ENCODE results near the gene LRRC46. TPM values are rescaled to one million over a fixed set of nuclear protein-coding genes. Genes with fewer than 3 reads are reported as not detected.

LRRC46 gene
- total and polyA plus RNA-seq, 2 of the 4 experiments (the other 2 are of a cell fraction), result 0.77 TPM; not detected in 1

DNA sequence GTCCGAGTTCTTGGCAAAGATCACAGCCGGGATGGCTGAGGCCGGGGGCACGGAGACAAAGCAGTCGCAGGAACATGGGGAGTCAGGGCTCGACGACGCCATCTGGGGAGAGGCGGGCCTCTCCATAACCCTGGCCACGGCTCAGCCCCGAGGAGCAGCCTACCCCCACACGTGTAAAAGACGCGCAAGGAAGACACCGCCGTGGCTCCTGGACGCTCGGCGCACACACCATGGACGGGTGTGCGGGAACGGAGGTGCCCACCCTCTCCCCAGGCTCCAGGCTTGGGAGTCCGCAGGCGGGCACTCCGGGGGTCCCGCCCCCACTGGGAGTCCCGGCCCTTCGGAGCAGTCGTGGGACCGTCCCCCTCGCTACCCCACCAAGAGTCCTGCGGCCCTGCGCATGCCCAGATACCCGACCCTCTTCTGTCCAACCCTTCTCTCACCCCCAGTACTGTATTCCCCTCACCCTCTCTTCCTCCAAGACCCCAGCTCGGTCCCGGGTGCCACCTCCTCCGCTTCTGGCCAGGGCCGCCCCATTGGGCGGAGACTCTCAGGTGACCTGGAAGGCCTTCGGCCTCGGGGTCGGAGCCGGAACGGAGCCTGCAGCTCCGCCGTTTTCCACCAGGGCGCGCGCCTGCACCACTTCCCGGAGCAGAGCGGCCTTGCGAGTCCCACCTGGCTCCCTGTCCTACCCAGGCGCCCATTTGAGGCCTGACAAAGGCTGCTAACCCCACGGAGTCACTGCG lies 9.4 kb downstream of the LRRC46 start, which contains the start of gene SCRN2:
SCRN2 (minus strand) TSS at position 532 of the 746 bp plus-strand sequence; CDS start at position 102, 430 bp downstream.
- peak within 1 kb of the TSS; percentile 61 to 94 for H4K8ac ChIP-seq (ENCODE audit: low read depth in 2 of 2, low read length in 2 of 2)

More for the DNA sequence above, 9.4 kb downstream of the LRRC46 start, which contains the start of gene SCRN2:
- peak within 1 kb of the TSS; percentile 72; the same call in 1 of the 2 replicates for H3K23ac ChIP-seq (ENCODE audit: low read depth, low read length)
- ATAC-seq (ENCODE audit: low read depth) (peak; percentile 95), DNase-seq (peak; percentile 68)
- H3K9ac ChIP-seq (ENCODE audit: low read depth, low read length), result peak within 1 kb of the TSS; percentile 67
- peak within 1 kb of the TSS; percentile 58; the same call in 1 of the 2 replicates for H3K56ac ChIP-seq (ENCODE audit: extremely low read depth, insufficient read depth, low read length)
- H3K36me3 ChIP-seq (ENCODE audit: control insufficient read depth, insufficient read depth, low read length), result peaks cover 8% of the 10 kb centered on the region
- ChIA-PET CTCF (interaction anchor here (0.6 to 4.4 kb wide), 7 partner anchors 19 to 106 kb away, joined by 3 to 47 read pairs (median 4); partner anchors contain the start of gene SP2), POLR2A (ENCODE audit: unreplicated experiment) (interaction anchor here (0.6 kb wide), 1 partner anchor 178 kb away, joined by 3 read pairs; no protein-coding TSS in a partner anchor)
- H2BK15ac ChIP-seq (ENCODE audit: low read depth, low read length), result no peak within 1 kb of the TSS
- peak within 1 kb of the TSS; percentile 57 for H3K4me3 ChIP-seq (ENCODE audit: insufficient read depth, low read depth, low read length)
- dilution Hi-C loops (cut with HindIII; ENCODE audit: low sequenced_read_pairs, unreplicated experiment) (no loop called here), in situ Hi-C loops (cut with MboI; ENCODE audit: low sequenced_read_pairs) (loop anchor here (5.0 kb wide), 2 partner anchors 51 to 176 kb away; no protein-coding TSS in a partner anchor), intact Hi-C loops (cut with micrococcal nuclease) (loop anchor here (1.0 to 5.0 kb wide), 3 partner anchors 49 to 177 kb away; no protein-coding TSS in a partner anchor)
- H2AK9ac ChIP-seq (replicated peaks; ENCODE audit: low read depth, low read length, poor library complexity), result peak within 1 kb of the TSS; percentile 35
- peak within 1 kb of the TSS; percentile 8; the same call in 1 of the 2 replicates for H3K18ac ChIP-seq (ENCODE audit: low read depth, low read length)
- H2BK5ac ChIP-seq (ENCODE audit: low read depth, low read length, poor library complexity, severe bottlenecking), result peak within 1 kb of the TSS; percentile 14
- H3K27me3 ChIP-seq (ENCODE audit: control insufficient read depth, insufficient read depth, low read length), result peaks cover 10% of the 10 kb centered on the region
- H2BK120ac ChIP-seq (ENCODE audit: low read depth, low read length), result peak within 1 kb of the TSS; percentile 43
- no peaks in the 10 kb centered on the region for H3K9me3 ChIP-seq (ENCODE audit: control insufficient read depth, insufficient read depth, low read length)
- peak within 1 kb of the TSS; percentile 35 for H2AK5ac ChIP-seq (ENCODE audit: low read depth, low read length)
- peak within 1 kb of the TSS; percentile 49 for H3K27ac ChIP-seq (ENCODE audit: insufficient read depth, low read length)
- H3K9me1 ChIP-seq (ENCODE audit: insufficient read depth, low read length), result peaks cover 4% of the 10 kb centered on the region; the same call in 1 of the 2 replicates
- H4K5ac ChIP-seq (ENCODE audit: low read depth, low read length), result peak within 1 kb of the TSS; percentile 31
- H3K14ac ChIP-seq (replicated peaks; ENCODE audit: low read depth, low read length), result peak within 1 kb of the TSS; percentile 91
- BruUV-seq (replicated peaks), result no TSS peak
- H2BK20ac ChIP-seq (ENCODE audit: low read depth, low read length), result peak within 1 kb of the TSS; percentile 51; the same call in 1 of the 2 replicates
- peak within 1 kb of the TSS; percentile 90 for H3K4ac ChIP-seq (ENCODE audit: low read depth, low read length)
- peaks cover 8 to 22% of the 10 kb centered on the region in 2 experiments; a peak in 3 of 4 replicates for H3K79me1 ChIP-seq (ENCODE audit: low read depth in 1 of 2, low read length in 2 of 2)
- TF ChIP-seq, protein P1, sequence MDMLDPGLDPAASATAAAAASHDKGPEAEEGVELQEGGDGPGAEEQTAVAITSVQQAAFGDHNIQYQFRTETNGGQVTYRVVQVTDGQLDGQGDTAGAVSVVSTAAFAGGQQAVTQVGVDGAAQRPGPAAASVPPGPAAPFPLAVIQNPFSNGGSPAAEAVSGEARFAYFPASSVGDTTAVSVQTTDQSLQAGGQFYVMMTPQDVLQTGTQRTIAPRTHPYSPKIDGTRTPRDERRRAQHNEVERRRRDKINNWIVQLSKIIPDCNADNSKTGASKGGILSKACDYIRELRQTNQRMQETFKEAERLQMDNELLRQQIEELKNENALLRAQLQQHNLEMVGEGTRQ (IDR thresholded peaks at IDR 0.05; ENCODE audit: low read depth, low read length), result peak; percentile 52
- no peak for TF ChIP-seq MAFK (IDR thresholded peaks at IDR 0.05; ENCODE audit: low read depth, low read length)
- TF ChIP-seq, protein P2, sequence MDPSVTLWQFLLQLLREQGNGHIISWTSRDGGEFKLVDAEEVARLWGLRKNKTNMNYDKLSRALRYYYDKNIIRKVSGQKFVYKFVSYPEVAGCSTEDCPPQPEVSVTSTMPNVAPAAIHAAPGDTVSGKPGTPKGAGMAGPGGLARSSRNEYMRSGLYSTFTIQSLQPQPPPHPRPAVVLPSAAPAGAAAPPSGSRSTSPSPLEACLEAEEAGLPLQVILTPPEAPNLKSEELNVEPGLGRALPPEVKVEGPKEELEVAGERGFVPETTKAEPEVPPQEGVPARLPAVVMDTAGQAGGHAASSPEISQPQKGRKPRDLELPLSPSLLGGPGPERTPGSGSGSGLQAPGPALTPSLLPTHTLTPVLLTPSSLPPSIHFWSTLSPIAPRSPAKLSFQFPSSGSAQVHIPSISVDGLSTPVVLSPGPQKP (IDR thresholded peaks at IDR 0.05; ENCODE audit: borderline replicate concordance, low read depth, low read length), result no peak
- TF ChIP-seq, protein P3, sequence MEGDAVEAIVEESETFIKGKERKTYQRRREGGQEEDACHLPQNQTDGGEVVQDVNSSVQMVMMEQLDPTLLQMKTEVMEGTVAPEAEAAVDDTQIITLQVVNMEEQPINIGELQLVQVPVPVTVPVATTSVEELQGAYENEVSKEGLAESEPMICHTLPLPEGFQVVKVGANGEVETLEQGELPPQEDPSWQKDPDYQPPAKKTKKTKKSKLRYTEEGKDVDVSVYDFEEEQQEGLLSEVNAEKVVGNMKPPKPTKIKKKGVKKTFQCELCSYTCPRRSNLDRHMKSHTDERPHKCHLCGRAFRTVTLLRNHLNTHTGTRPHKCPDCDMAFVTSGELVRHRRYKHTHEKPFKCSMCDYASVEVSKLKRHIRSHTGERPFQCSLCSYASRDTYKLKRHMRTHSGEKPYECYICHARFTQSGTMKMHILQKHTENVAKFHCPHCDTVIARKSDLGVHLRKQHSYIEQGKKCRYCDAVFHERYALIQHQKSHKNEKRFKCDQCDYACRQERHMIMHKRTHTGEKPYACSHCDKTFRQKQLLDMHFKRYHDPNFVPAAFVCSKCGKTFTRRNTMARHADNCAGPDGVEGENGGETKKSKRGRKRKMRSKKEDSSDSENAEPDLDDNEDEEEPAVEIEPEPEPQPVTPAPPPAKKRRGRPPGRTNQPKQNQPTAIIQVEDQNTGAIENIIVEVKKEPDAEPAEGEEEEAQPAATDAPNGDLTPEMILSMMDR (conservative IDR thresholded peaks at IDR 0.05; ENCODE audit: low read depth, low read length), result peak; percentile 95
- TF ChIP-seq MXI1 (IDR thresholded peaks at IDR 0.05; ENCODE audit: borderline replicate concordance, low read depth, low read length), result peak; percentile 61; the same call in 1 of the 2 replicates
- TF ChIP-seq RAD21 (IDR thresholded peaks at IDR 0.05; ENCODE audit: low read length), result peak; percentile 95
- peak; percentile 99 for TF ChIP-seq SMC3 (IDR thresholded peaks at IDR 0.05; ENCODE audit: low read depth, low read length)
- peaks cover 8% of the 10 kb centered on the region for H3K4me1 ChIP-seq (ENCODE audit: control insufficient read depth, insufficient read depth, low read length)
- H4K20me1 ChIP-seq (ENCODE audit: insufficient read depth, low read length), result no peaks in the 10 kb centered on the region
- peak within 1 kb of the TSS; percentile 98 for H2AFZ ChIP-seq (replicated peaks; ENCODE audit: low read length, poor library complexity)
- H4K91ac ChIP-seq (ENCODE audit: insufficient read depth, low read depth, low read length), result peak within 1 kb of the TSS; percentile 54
- WGBS, 2 experiments (ENCODE audit: extremely low coverage in 2 of 2, insufficient read length in 1 of 2), result 2% methylated on average over 40 of the region's 55 CpGs; no CpG with 5 or more reads in 1 of the 2 experiments
- H3K4me2 ChIP-seq (ENCODE audit: low read depth, low read length), result peak within 1 kb of the TSS; percentile 75

Measured in IMR-90 (cell line).